ENCODE measurements around the gene HOXC6.

Gene HOXC6

DNA sequence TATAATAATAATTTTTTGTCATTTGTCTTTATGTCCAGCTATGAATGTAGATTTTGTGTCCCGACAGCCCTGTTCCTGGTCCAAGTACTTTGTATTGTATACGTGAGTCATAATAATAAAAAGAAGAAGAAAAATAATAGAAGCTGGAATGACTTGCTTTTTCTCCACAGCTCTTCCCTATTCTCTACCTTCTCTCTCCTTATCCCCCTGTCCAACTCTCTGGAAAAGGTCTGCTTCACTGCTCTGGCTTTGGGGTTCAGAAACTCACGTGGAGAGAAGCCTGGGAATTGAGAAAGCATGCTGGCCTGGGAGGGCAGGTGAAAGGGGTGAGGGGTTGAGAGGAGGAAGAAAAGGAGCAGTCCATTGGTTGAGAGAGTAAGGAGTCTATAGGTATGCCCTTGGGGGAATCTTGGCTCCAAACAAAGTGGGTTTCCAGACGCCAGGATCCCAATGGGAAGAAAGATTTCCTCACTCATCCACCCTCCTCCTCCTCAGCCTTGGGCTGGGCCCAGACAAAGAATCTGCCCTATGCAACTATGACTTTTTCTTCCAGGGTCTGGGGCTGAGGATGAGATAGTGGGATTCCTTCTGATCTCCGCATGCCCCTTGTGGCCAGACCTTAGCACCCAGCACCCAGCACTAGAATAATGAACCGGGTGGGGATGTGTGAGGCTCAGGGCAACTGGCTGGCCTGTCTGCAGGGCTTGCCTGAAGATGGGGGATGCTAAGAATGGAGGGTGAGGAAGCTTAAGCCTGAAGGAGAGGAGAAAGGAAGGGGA is 15.4 kb upstream of the HOXC6 start:
- no peak overlapping the region for H3K9ac ChIP-seq (ENCODE audit: low read depth, low read length, poor library complexity)
- H3K79me1 ChIP-seq (ENCODE audit: low read depth, low read length) = peaks cover 2% of the 10 kb centered on the region
- no peak overlapping the region for H2AK5ac ChIP-seq (ENCODE audit: low read depth, low read length)
- no peak overlapping the region for H2BK12ac ChIP-seq (ENCODE audit: low read length)
- H3K4ac ChIP-seq (ENCODE audit: low read length) = no peak overlapping the region
- H4K8ac ChIP-seq (ENCODE audit: low read depth, low read length) = no peak overlapping the region
- H2BK5ac ChIP-seq (ENCODE audit: low read length) = no peak overlapping the region
- H3K18ac ChIP-seq (ENCODE audit: low read length) = no peak overlapping the region
- DNase-seq (ENCODE audit: low spot score) = no peak
- peaks cover 0 to 1% of the 10 kb centered on the region in 2 donors for H3K9me3 ChIP-seq (replicated peaks in 1 of 2; ENCODE audit: control insufficient read depth in 2 of 2, insufficient read depth in 1 of 2, low read depth in 1 of 2, low read length in 2 of 2)
- WGBS, 2 donors (ENCODE audit: extremely low coverage in 2 of 2, insufficient read length in 2 of 2, insufficient replicate concordance in 1 of 2) = no CpG with 5 or more reads among the region's 6 CpGs
- no peak overlapping the region for H3K23ac ChIP-seq (ENCODE audit: low read depth, low read length, poor library complexity)
- H3K4me2 ChIP-seq (ENCODE audit: insufficient read depth, low read length, poor library complexity, severe bottlenecking) = no peak overlapping the region
- H3K27me3 ChIP-seq (ENCODE audit: control insufficient read depth in 3 of 3, insufficient read depth in 3 of 3, low read depth in 1 of 3, low read length in 3 of 3) = peaks cover 52 to 96% (median 94%) of the 10 kb centered on the region in 3 experiments
- no peak overlapping the region for H2BK120ac ChIP-seq (ENCODE audit: low read depth, low read length)
- peak overlapping the region in 1 of 2 donors; percentile 18 for H3K4me3 ChIP-seq (ENCODE audit: low read length in 2 of 2)
- H4K91ac ChIP-seq (ENCODE audit: low read depth, low read length, poor library complexity) = no peak overlapping the region
- H3K27ac ChIP-seq (replicated peaks; ENCODE audit: low read length) = no peak overlapping the region
- H2BK15ac ChIP-seq (ENCODE audit: low read length) = no peak overlapping the region
- H2AFZ ChIP-seq (ENCODE audit: low read length) = no peak overlapping the region
- no peak overlapping the region for H3K14ac ChIP-seq (ENCODE audit: low read length)
- H3K4me1 ChIP-seq (ENCODE audit: control insufficient read depth in 2 of 2, insufficient read depth in 1 of 2, low read depth in 1 of 2, low read length in 2 of 2) = no peaks in the 10 kb centered on the region
- H3K36me3 ChIP-seq (replicated peaks in 1 of 2; ENCODE audit: control insufficient read depth in 2 of 2, insufficient read depth in 2 of 2, low read length in 2 of 2) = no peaks in the 10 kb centered on the region

DNA sequence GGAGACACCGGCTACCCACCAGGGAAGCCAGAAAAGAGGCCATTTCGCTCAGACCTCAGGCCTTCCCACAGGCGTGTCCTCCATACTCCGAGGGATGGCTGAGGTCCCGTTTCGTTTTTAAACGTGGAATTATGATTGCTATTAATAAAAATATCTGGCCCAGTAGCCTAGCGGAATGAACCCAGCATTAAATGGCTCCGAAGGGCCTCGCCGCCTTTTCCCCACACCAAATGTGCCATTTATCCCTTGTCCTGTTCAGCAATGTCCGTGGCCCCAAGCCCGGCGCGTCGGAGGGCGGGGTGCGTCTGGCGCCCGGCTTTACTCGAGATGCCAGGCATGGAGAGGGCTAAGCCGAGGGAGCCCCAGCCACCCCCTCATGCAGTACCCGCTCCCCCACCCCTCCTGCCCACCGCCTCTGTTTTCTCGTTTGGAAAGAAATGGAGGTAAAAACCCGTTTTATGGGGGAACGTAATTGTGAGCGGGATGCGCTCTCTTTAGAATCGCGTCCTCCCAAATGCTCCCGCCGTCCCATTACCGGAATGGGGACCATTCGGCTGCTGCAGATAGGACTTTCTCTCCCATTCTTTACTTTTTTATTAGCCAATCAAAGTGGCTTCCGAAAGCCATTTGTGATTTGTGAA is 13.7 kb upstream of the HOXC6 start:
- H3K27ac ChIP-seq (replicated peaks; ENCODE audit: low read length) = no peak overlapping the region
- no peaks in the 10 kb centered on the region for H3K36me3 ChIP-seq (replicated peaks in 1 of 2; ENCODE audit: control insufficient read depth in 2 of 2, insufficient read depth in 2 of 2, low read length in 2 of 2)
- no peak overlapping the region for H2AFZ ChIP-seq (ENCODE audit: low read length)
- H2BK5ac ChIP-seq (ENCODE audit: low read length) = no peak overlapping the region
- H3K23ac ChIP-seq (ENCODE audit: low read depth, low read length, poor library complexity) = no peak overlapping the region
- H2BK15ac ChIP-seq (ENCODE audit: low read length) = no peak overlapping the region
- H2AK5ac ChIP-seq (ENCODE audit: low read depth, low read length) = no peak overlapping the region
- peaks cover 53 to 98% (median 95%) of the 10 kb centered on the region in 3 experiments for H3K27me3 ChIP-seq (ENCODE audit: control insufficient read depth in 3 of 3, insufficient read depth in 3 of 3, low read depth in 1 of 3, low read length in 3 of 3)
- no peak overlapping the region for H3K4ac ChIP-seq (ENCODE audit: low read length)
- WGBS, 2 donors (ENCODE audit: extremely low coverage in 2 of 2, insufficient read length in 2 of 2, insufficient replicate concordance in 1 of 2) = no CpG with 5 or more reads among the region's 36 CpGs
- no peak overlapping the region for H2BK12ac ChIP-seq (ENCODE audit: low read length)
- no peak overlapping the region for H3K18ac ChIP-seq (ENCODE audit: low read length)
- H2BK120ac ChIP-seq (ENCODE audit: low read depth, low read length) = no peak overlapping the region
- H3K9ac ChIP-seq (ENCODE audit: low read depth, low read length, poor library complexity) = no peak overlapping the region
- no peak overlapping the region for H4K8ac ChIP-seq (ENCODE audit: low read depth, low read length)
- no peak overlapping the region for H3K4me2 ChIP-seq (ENCODE audit: insufficient read depth, low read length, poor library complexity, severe bottlenecking)
- no peak overlapping the region for H3K14ac ChIP-seq (ENCODE audit: low read length)
- no peak overlapping the region for H3K4me3 ChIP-seq (ENCODE audit: low read length in 2 of 2)
- DNase-seq (ENCODE audit: low spot score) = no peak
- no peaks in the 10 kb centered on the region for H3K79me1 ChIP-seq (ENCODE audit: low read depth, low read length)
- H4K91ac ChIP-seq (ENCODE audit: low read depth, low read length, poor library complexity) = no peak overlapping the region
- peaks cover 0 to 1% of the 10 kb centered on the region in 2 donors for H3K9me3 ChIP-seq (replicated peaks in 1 of 2; ENCODE audit: control insufficient read depth in 2 of 2, insufficient read depth in 1 of 2, low read depth in 1 of 2, low read length in 2 of 2)
- peaks cover 0 to 6% of the 10 kb centered on the region in 2 donors for H3K4me1 ChIP-seq (ENCODE audit: control insufficient read depth in 2 of 2, insufficient read depth in 1 of 2, low read depth in 1 of 2, low read length in 2 of 2)

DNA sequence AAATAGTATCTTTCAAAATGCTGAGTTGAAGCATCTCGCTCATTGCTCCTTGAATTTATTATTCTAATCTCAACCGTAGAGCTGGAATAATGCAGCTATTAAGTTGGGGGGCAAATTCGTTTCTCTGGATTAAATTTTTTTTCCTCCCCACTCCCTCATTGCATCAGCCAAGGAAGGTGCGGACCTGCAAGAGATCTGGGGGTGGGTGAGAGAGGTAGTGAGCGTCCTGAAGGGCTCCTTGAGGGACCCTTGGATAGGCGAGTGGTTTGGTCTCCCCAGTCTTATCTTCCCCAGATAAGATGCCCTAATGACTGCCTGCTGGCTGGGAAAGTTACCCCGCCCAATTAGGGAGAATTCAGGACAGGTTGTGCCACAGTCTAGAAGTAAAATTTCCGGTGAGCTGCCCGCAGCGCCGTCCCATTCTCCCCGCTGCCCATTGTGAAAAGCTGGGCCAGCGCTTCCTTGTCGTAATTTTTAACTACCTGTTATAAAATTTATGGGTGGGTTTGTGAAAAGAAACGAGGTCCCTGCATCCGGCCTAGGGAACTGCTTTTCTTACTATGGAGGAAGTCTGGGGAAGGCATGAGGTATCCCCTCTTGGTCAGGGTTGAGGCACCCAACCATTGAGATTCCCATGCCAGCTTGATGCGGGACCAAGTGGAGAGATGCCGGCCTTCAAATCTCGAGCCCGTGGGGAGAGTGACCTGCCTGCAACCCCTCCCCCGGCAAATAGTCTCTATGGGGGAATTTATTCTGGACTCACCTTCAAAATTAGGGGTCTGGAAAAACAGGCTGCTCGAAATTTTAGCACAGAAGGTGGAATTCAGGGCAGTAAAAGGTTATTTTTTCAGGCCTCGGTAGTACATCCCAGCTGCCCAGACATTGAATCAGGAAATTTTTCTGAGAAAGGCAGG is 13.0 kb upstream of the HOXC6 start:
- Histone ChIP-seq H3K9me3 (replicated peaks in 1 of 2; ENCODE audit: control insufficient read depth in 2 of 2, insufficient read depth in 1 of 2, low read depth in 1 of 2, low read length in 2 of 2) (peaks cover 0 to 5% of the 10 kb centered on the region in 2 donors), H2AFZ (ENCODE audit: low read length) (no peak overlapping the region), H3K4me1 (ENCODE audit: control insufficient read depth in 2 of 2, insufficient read depth in 1 of 2, low read depth in 1 of 2, low read length in 2 of 2) (peaks cover 0 to 6% of the 10 kb centered on the region in 2 donors), H3K18ac (ENCODE audit: low read length) (no peak overlapping the region), H3K23ac (ENCODE audit: low read depth, low read length, poor library complexity) (no peak overlapping the region), H2BK5ac (ENCODE audit: low read length) (no peak overlapping the region), H4K91ac (ENCODE audit: low read depth, low read length, poor library complexity) (no peak overlapping the region), H3K79me1 (ENCODE audit: low read depth, low read length) (no peaks in the 10 kb centered on the region), H3K14ac (ENCODE audit: low read length) (no peak overlapping the region), H4K8ac (ENCODE audit: low read depth, low read length) (no peak overlapping the region), H3K27ac (replicated peaks; ENCODE audit: low read length) (no peak overlapping the region), H2AK5ac (ENCODE audit: low read depth, low read length) (no peak overlapping the region), H2BK12ac (ENCODE audit: low read length) (no peak overlapping the region), H3K27me3 (ENCODE audit: control insufficient read depth in 3 of 3, insufficient read depth in 3 of 3, low read depth in 1 of 3, low read length in 3 of 3) (peaks cover 55 to 98% (median 95%) of the 10 kb centered on the region in 3 experiments), H3K4ac (ENCODE audit: low read length) (no peak overlapping the region), H3K4me2 (ENCODE audit: insufficient read depth, low read length, poor library complexity, severe bottlenecking) (no peak overlapping the region), H2BK15ac (ENCODE audit: low read length) (no peak overlapping the region), H3K36me3 (replicated peaks in 1 of 2; ENCODE audit: control insufficient read depth in 2 of 2, insufficient read depth in 2 of 2, low read length in 2 of 2) (no peaks in the 10 kb centered on the region), H2BK120ac (ENCODE audit: low read depth, low read length) (no peak overlapping the region), H3K9ac (ENCODE audit: low read depth, low read length, poor library complexity) (no peak overlapping the region), H3K4me3 (ENCODE audit: low read length in 2 of 2) (no peak overlapping the region)
- no peak for DNase-seq (ENCODE audit: low spot score)
- WGBS, 2 donors (ENCODE audit: extremely low coverage in 2 of 2, insufficient read length in 2 of 2, insufficient replicate concordance in 1 of 2) = no CpG with 5 or more reads among the region's 23 CpGs
